ENCODE results near the gene LYG2. TPM values are rescaled to one million over a fixed set of nuclear protein-coding genes. Genes with fewer than 3 reads are reported as not detected.

The LYG2 gene
- total and polyA plus RNA-seq, 2 of the 8 experiments (the other 6 are each of a cell fraction or from before 2014, with no cell fraction given) = not detected

DNA sequence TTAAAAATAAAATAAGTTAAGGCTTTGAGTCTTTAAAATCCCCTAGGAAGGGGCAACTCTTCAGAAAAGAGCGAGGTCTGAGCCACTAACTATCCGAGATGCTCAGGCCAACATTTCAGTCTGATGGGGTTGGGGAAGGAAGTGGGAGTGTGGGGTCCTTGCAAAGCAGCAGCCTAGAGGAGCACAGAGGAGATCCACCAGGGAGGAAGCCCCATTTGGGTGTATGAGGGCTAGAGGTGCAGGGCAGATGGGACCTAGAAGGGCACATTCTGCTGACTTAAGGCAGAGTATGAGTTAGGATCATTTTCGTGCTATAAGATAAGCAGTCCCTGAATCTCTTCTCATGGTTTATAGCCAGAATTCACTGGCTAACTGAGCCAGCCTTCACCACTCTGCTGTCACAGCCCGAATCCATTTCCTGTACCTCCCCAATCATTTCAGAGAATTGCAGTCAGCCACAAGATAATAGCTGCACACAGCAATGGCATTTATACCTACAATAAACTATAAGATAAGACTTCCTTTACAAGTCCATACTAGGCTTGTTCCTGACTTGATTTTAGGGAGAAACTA, 37.5 kb downstream of the LYG2 start:
- no peak overlapping the region for H2BK20ac ChIP-seq (ENCODE audit: low read length)
- TF ChIP-seq GABPA (IDR thresholded peaks at IDR 0.05; ENCODE audit: borderline replicate concordance, insufficient read depth, low read length) = no peak
- TF ChIP-seq BACH1 (IDR thresholded peaks at IDR 0.05; ENCODE audit: low read length) = no peak
- TF ChIP-seq YY1 (IDR thresholded peaks at IDR 0.05; ENCODE audit: low read depth, low read length) = no peak
- TF ChIP-seq, protein P1, sequence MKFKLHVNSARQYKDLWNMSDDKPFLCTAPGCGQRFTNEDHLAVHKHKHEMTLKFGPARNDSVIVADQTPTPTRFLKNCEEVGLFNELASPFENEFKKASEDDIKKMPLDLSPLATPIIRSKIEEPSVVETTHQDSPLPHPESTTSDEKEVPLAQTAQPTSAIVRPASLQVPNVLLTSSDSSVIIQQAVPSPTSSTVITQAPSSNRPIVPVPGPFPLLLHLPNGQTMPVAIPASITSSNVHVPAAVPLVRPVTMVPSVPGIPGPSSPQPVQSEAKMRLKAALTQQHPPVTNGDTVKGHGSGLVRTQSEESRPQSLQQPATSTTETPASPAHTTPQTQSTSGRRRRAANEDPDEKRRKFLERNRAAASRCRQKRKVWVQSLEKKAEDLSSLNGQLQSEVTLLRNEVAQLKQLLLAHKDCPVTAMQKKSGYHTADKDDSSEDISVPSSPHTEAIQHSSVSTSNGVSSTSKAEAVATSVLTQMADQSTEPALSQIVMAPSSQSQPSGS (IDR thresholded peaks at IDR 0.05; ENCODE audit: low read length) = no peak
- TF ChIP-seq EGR1 (IDR thresholded peaks at IDR 0.05; ENCODE audit: borderline replicate concordance, low read depth, low read length) = no peak
- no peak for TF ChIP-seq ASH2L (IDR thresholded peaks at IDR 0.05; ENCODE audit: low read length)
- TF ChIP-seq TAF1 (IDR thresholded peaks at IDR 0.05; ENCODE audit: low read depth, low read length) = no peak
- no peak for TF ChIP-seq RNF2 (IDR thresholded peaks at IDR 0.05; ENCODE audit: borderline replicate concordance, low read depth, low read length, missing control alignments, poor library complexity, severe bottlenecking)
- no peak for TF ChIP-seq TAF7 (optimal IDR thresholded peaks at IDR 0.05; ENCODE audit: borderline replicate concordance, low read depth, low read length)
- no peak for TF ChIP-seq CREB1 (IDR thresholded peaks at IDR 0.05)
- no peak for TF ChIP-seq JUND (IDR thresholded peaks at IDR 0.05; ENCODE audit: low read length)
- TF ChIP-seq TCF12 (IDR thresholded peaks at IDR 0.05; ENCODE audit: low read depth, low read length) = no peak

More for the DNA sequence above, 37.5 kb downstream of the LYG2 start:
- Histone ChIP-seq H2AFZ (ENCODE audit: low read length) (no peak overlapping the region), H3K23ac (ENCODE audit: insufficient read length) (no peak overlapping the region), H3K18ac (ENCODE audit: extremely low read depth, low read length) (no peak overlapping the region), H2BK120ac (replicated peaks; ENCODE audit: low read depth, low read length) (no peak overlapping the region), H4K8ac (ENCODE audit: extremely low read depth, insufficient read depth, low read length) (no peak overlapping the region), H2BK15ac (ENCODE audit: low read length) (no peak overlapping the region), H3K14ac (ENCODE audit: insufficient read length) (no peak overlapping the region), H3K4me2 (ENCODE audit: insufficient read depth in 1 of 2, low read depth in 2 of 2, low read length in 2 of 2) (no peak overlapping the region), H3K4ac (replicated peaks; ENCODE audit: insufficient read length, low read depth, low read length) (no peak overlapping the region), H3K27ac (ENCODE audit: low read depth, low read length) (no peak overlapping the region), H4K20me1 (replicated peaks in 1 of 2; ENCODE audit: control insufficient read depth in 1 of 2, insufficient read depth in 2 of 2, low read length in 2 of 2) (no peaks in the 10 kb centered on the region), H3K23me2 (ENCODE audit: low read depth, low read length) (peaks cover 2% of the 10 kb centered on the region; the same call in 1 of the 2 replicates), H3K9ac (replicated peaks in 1 of 4; ENCODE audit: extremely low read depth in 1 of 4, low read depth in 3 of 4, low read length in 3 of 4) (no peak overlapping the region), H3K36me3 (ENCODE audit: control insufficient read depth in 2 of 4, insufficient read depth in 4 of 4, low read length in 3 of 4) (no peaks in the 10 kb centered on the region), H2AK5ac (ENCODE audit: low read depth, low read length) (no peak overlapping the region), H3K9me3 (ENCODE audit: insufficient read depth in 2 of 2, low read depth in 1 of 2, low read length in 1 of 2) (no peaks in the 10 kb centered on the region), H3K27me3 (replicated peaks in 1 of 4; ENCODE audit: control insufficient read depth in 3 of 4, extremely low read depth in 1 of 4, insufficient read depth in 3 of 4, low read length in 3 of 4) (no peaks in the 10 kb centered on the region), H4K91ac (replicated peaks; ENCODE audit: insufficient read length, low read length) (no peak overlapping the region), H2BK12ac (ENCODE audit: low read depth, low read length) (no peak overlapping the region), H3K4me3 (ENCODE audit: extremely low read depth in 1 of 4, insufficient read depth in 2 of 4, low read depth in 3 of 4, low read length in 4 of 4) (no peak overlapping the region), H3K4me1 (replicated peaks in 1 of 4; ENCODE audit: control insufficient read depth in 3 of 4, insufficient read depth in 4 of 4, low read length in 3 of 4) (no peaks in the 10 kb centered on the region), H3K79me1 (ENCODE audit: low read depth, low read length) (no peaks in the 10 kb centered on the region), H3K79me2 (ENCODE audit: control insufficient read depth in 1 of 2, insufficient read depth in 2 of 2, low read length in 2 of 2) (no peaks in the 10 kb centered on the region), H2BK5ac (ENCODE audit: low read depth, low read length) (no peak overlapping the region), H4K5ac (ENCODE audit: insufficient read length, low read depth, low read length) (no peak overlapping the region), H3K56ac (replicated peaks; ENCODE audit: insufficient read length, low read depth, low read length) (no peak overlapping the region)
- ChIA-PET CTCF (ENCODE audit: partially characterized antibody) (no interaction called here), POLR2A (ENCODE audit: partially characterized antibody) (no interaction called here)
- WGBS, 2 experiments (ENCODE audit: extremely low coverage in 1 of 2, insufficient coverage in 1 of 2, insufficient read length in 1 of 2, insufficient replicate concordance in 2 of 2, low coverage in 1 of 2, low lambda C conversion rate in 2 of 2, missing lambda C conversion rate in 1 of 2) = 87% methylated on average over 4 of the region's 4 CpGs; no CpG with 5 or more reads in 1 of the 2 experiments
- FAIRE-seq = no peak
- no peak for DNase-seq (ENCODE audit: low read depth in 1 of 2, low spot score in 2 of 2)

Data from H1 (cell line).